Upper lobe of left lung (tissue), 4 donors: ENCODE measurements around the gene CTNNBIP1.

Source experiments
- EP300 ChIP-seq, 4 donors: sonication (generic); formaldehyde crosslinking; IDR thresholded peaks; one replicate each; pipeline ENCODE4 v1.5.1; 2017; ENCODE audit warnings: antibody characterized with exemption in 4 of 4, control low read depth in 2 of 4
- POLR2A ChIP-seq, 4 donors: fragments of 450-650 bp; IDR thresholded peaks; one replicate each; pipeline ENCODE4 v1.5.1; 2016 to 2017; ENCODE audit warnings: antibody characterized with exemption in 4 of 4, mild to moderate bottlenecking in 2 of 4
- POLR2AphosphoS5 ChIP-seq, 2 donors: sonication (generic); formaldehyde crosslinking; IDR thresholded peaks; one replicate each; pipeline ENCODE4 v1.5.1; 2017; ENCODE audit warnings: antibody characterized with exemption in 2 of 2
- TF ChIP-seq, protein P1 (sequence below), 6 experiments: fragments of 450-650 bp in 4 of 6; fragments of 200-600 bp in 2 of 6; sonication (generic) in 2 of 6; IDR thresholded peaks; one replicate each; pipeline ENCODE4 v1.5.1; 2016 to 2019; ENCODE audit warnings: antibody characterized with exemption in 6 of 6

DNA sequence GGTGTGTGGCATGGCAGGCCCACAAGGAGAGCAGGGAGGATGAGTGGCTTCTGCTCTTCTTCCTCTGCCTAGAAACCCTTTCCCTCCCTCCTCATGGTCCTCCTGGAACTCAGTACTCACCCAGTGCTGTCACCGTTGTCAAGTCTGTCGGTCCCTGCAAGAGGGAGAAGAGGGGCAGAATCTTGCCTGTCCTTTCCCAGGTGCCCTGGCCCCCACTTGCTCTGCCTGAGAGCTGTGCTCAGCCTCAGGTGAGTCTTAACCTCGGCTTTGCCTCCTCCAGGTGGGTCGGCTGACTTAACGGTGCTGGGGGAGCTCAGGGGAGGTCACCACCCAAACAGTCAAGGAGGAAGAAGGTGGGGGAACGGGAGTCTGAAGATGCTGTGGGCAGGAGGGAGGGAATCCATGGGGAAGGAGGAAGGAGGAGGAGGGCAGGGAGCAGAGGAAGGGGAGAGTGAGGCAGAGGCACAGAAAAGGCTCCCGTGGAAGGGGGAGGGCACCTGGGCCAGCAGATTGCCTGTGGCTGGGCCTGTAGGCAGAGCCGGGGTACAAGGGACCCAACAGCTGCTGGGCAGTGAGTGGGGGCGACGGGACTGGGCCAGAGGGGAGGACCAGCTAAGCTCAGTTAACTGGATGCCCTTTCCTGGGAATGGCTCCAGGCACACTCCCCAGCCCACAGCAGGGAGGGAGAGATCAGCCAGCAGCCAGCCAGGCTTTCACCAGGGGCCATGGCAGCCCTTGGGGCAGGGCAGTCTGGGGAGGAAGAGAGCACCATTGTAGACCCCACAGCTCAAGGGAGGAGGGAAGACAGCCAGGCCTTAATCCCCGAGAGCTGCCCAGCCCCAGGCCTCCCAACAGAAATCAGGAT lies 26.3 kb downstream of the CTNNBIP1 start:
- TF ChIP-seq EP300 (IDR thresholded peaks at IDR 0.05) = no peak
- TF ChIP-seq, protein P1, sequence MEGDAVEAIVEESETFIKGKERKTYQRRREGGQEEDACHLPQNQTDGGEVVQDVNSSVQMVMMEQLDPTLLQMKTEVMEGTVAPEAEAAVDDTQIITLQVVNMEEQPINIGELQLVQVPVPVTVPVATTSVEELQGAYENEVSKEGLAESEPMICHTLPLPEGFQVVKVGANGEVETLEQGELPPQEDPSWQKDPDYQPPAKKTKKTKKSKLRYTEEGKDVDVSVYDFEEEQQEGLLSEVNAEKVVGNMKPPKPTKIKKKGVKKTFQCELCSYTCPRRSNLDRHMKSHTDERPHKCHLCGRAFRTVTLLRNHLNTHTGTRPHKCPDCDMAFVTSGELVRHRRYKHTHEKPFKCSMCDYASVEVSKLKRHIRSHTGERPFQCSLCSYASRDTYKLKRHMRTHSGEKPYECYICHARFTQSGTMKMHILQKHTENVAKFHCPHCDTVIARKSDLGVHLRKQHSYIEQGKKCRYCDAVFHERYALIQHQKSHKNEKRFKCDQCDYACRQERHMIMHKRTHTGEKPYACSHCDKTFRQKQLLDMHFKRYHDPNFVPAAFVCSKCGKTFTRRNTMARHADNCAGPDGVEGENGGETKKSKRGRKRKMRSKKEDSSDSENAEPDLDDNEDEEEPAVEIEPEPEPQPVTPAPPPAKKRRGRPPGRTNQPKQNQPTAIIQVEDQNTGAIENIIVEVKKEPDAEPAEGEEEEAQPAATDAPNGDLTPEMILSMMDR (IDR thresholded peaks at IDR 0.05) = no peak
- no peak for TF ChIP-seq POLR2A (IDR thresholded peaks at IDR 0.05)
- no peak for TF ChIP-seq POLR2AphosphoS5 (IDR thresholded peaks at IDR 0.05)
